ENCODE data around the gene ZNF543. TPM values are rescaled to one million over a fixed set of nuclear protein-coding genes. Genes with fewer than 3 reads are reported as not detected.

Gene ZNF543
- total and polyA plus RNA-seq, 2 of the 8 experiments (the other 6 are each of a cell fraction or from before 2014, with no cell fraction given): 1.8 to 9.0 TPM

DNA sequence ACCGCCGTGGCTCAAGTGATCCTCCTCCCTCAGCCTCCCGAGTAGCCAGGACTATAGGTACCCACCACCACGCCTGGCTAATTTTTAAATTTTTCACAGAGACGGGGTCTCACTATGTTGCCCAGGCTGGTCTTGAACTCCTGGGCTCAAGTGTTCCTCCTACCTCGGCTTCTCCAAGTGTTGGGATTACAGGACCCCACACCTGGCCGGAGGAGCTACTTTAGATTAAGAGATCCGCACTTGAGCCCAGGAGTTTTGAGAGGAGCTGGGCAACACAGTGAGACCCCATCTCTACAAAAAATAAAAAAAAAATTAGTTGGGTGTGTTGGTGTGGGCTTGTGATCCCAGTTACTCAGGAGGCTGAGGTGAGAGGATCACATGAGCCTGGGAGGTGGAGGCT is 49.0 kb upstream of the ZNF543 start:
- ChIA-PET CTCF (ENCODE audit: partially characterized antibody) (interaction anchor here (0.7 to 1.1 kb wide), 2 partner anchors 15 to 33 kb away, joined by 3 to 4 read pairs; no protein-coding TSS in a partner anchor), POLR2A (ENCODE audit: partially characterized antibody) (interaction anchor here (0.8 kb wide), 1 partner anchor 10 kb away, joined by 4 read pairs; no protein-coding TSS in a partner anchor)
- H3K4me2 ChIP-seq (ENCODE audit: insufficient read depth in 1 of 2, low read depth in 2 of 2, low read length in 2 of 2): no peak overlapping the region
- H2AFZ ChIP-seq (ENCODE audit: low read length): no peak overlapping the region
- no peak for DNase-seq (ENCODE audit: low read depth in 1 of 2, low spot score in 2 of 2)
- no peak overlapping the region for H3K27ac ChIP-seq (ENCODE audit: low read depth, low read length)
- no peak for FAIRE-seq
- H3K9me3 ChIP-seq (ENCODE audit: insufficient read depth in 2 of 2, low read depth in 1 of 2, low read length in 1 of 2): no peaks in the 10 kb centered on the region
- no peaks in the 10 kb centered on the region for H3K27me3 ChIP-seq (replicated peaks in 1 of 4; ENCODE audit: control insufficient read depth in 3 of 4, extremely low read depth in 1 of 4, insufficient read depth in 3 of 4, low read length in 3 of 4)
- H2BK15ac ChIP-seq (ENCODE audit: low read length): no peak overlapping the region
- no peak overlapping the region for H4K5ac ChIP-seq (ENCODE audit: insufficient read length, low read depth, low read length)
- H3K4ac ChIP-seq (replicated peaks; ENCODE audit: insufficient read length, low read depth, low read length): no peak overlapping the region
- H2BK20ac ChIP-seq (ENCODE audit: low read length): no peak overlapping the region
- H4K20me1 ChIP-seq (replicated peaks in 1 of 2; ENCODE audit: control insufficient read depth in 1 of 2, insufficient read depth in 2 of 2, low read length in 2 of 2): no peaks in the 10 kb centered on the region
- no peak overlapping the region for H4K8ac ChIP-seq (ENCODE audit: extremely low read depth, insufficient read depth, low read length)
- no peaks in the 10 kb centered on the region for H3K23me2 ChIP-seq (ENCODE audit: low read depth, low read length)
- no peak overlapping the region for H3K18ac ChIP-seq (ENCODE audit: extremely low read depth, low read length)
- H3K4me1 ChIP-seq (replicated peaks in 1 of 4; ENCODE audit: control insufficient read depth in 3 of 4, insufficient read depth in 4 of 4, low read length in 3 of 4): no peaks in the 10 kb centered on the region
- no peaks in the 10 kb centered on the region for H3K79me1 ChIP-seq (ENCODE audit: low read depth, low read length)
- H2BK12ac ChIP-seq (ENCODE audit: low read depth, low read length): no peak overlapping the region
- H3K79me2 ChIP-seq (ENCODE audit: control insufficient read depth in 1 of 2, insufficient read depth in 2 of 2, low read length in 2 of 2): no peaks in the 10 kb centered on the region
- H3K36me3 ChIP-seq (ENCODE audit: control insufficient read depth in 2 of 4, insufficient read depth in 4 of 4, low read length in 3 of 4): no peaks in the 10 kb centered on the region
- H3K14ac ChIP-seq (ENCODE audit: insufficient read length): no peak overlapping the region
- no peak overlapping the region for H3K4me3 ChIP-seq (ENCODE audit: extremely low read depth in 1 of 4, insufficient read depth in 2 of 4, low read depth in 3 of 4, low read length in 4 of 4)
- no peak overlapping the region for H4K91ac ChIP-seq (replicated peaks; ENCODE audit: insufficient read length, low read length)
- 93% methylated on average over 8 of the region's 8 CpGs; no CpG with 5 or more reads in 1 of the 2 experiments for WGBS, 2 experiments (ENCODE audit: extremely low coverage in 1 of 2, insufficient coverage in 1 of 2, insufficient read length in 1 of 2, insufficient replicate concordance in 2 of 2, low coverage in 1 of 2, low lambda C conversion rate in 2 of 2, missing lambda C conversion rate in 1 of 2)
- no peak overlapping the region for H2BK5ac ChIP-seq (ENCODE audit: low read depth, low read length)
- no peak overlapping the region for H2BK120ac ChIP-seq (replicated peaks; ENCODE audit: low read depth, low read length)
- no peak overlapping the region for H3K23ac ChIP-seq (ENCODE audit: insufficient read length)
- no peak overlapping the region for H3K9ac ChIP-seq (replicated peaks in 1 of 4; ENCODE audit: extremely low read depth in 1 of 4, low read depth in 3 of 4, low read length in 3 of 4)
- no peak overlapping the region for H2AK5ac ChIP-seq (ENCODE audit: low read depth, low read length)
- no peak overlapping the region for H3K56ac ChIP-seq (replicated peaks; ENCODE audit: insufficient read length, low read depth, low read length)
- TF ChIP-seq JUN (IDR thresholded peaks at IDR 0.05; ENCODE audit: low read depth, low read length) (no peak), NRF1 (IDR thresholded peaks at IDR 0.05; ENCODE audit: low read depth, low read length) (no peak), EP300 (IDR thresholded peaks at IDR 0.05; ENCODE audit: borderline replicate concordance in 1 of 2, low read depth in 2 of 2, low read length in 2 of 2) (no peak), TAF7 (optimal IDR thresholded peaks at IDR 0.05; ENCODE audit: borderline replicate concordance, low read depth, low read length) (no peak), EZH2 (IDR thresholded peaks at IDR 0.05; ENCODE audit: low read depth, low read length, severe bottlenecking) (no peak)
- TF ChIP-seq, protein P1, sequence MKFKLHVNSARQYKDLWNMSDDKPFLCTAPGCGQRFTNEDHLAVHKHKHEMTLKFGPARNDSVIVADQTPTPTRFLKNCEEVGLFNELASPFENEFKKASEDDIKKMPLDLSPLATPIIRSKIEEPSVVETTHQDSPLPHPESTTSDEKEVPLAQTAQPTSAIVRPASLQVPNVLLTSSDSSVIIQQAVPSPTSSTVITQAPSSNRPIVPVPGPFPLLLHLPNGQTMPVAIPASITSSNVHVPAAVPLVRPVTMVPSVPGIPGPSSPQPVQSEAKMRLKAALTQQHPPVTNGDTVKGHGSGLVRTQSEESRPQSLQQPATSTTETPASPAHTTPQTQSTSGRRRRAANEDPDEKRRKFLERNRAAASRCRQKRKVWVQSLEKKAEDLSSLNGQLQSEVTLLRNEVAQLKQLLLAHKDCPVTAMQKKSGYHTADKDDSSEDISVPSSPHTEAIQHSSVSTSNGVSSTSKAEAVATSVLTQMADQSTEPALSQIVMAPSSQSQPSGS (IDR thresholded peaks at IDR 0.05; ENCODE audit: low read length): no peak
- TF ChIP-seq, protein P2, sequence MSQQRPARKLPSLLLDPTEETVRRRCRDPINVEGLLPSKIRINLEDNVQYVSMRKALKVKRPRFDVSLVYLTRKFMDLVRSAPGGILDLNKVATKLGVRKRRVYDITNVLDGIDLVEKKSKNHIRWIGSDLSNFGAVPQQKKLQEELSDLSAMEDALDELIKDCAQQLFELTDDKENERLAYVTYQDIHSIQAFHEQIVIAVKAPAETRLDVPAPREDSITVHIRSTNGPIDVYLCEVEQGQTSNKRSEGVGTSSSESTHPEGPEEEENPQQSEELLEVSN (IDR thresholded peaks at IDR 0.05): no peak
- TF ChIP-seq, protein P3, sequence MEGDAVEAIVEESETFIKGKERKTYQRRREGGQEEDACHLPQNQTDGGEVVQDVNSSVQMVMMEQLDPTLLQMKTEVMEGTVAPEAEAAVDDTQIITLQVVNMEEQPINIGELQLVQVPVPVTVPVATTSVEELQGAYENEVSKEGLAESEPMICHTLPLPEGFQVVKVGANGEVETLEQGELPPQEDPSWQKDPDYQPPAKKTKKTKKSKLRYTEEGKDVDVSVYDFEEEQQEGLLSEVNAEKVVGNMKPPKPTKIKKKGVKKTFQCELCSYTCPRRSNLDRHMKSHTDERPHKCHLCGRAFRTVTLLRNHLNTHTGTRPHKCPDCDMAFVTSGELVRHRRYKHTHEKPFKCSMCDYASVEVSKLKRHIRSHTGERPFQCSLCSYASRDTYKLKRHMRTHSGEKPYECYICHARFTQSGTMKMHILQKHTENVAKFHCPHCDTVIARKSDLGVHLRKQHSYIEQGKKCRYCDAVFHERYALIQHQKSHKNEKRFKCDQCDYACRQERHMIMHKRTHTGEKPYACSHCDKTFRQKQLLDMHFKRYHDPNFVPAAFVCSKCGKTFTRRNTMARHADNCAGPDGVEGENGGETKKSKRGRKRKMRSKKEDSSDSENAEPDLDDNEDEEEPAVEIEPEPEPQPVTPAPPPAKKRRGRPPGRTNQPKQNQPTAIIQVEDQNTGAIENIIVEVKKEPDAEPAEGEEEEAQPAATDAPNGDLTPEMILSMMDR (IDR thresholded peaks at IDR 0.05; ENCODE audit: control extremely low read depth in 1 of 3, insufficient read depth in 1 of 3, low read depth in 1 of 3, low read length in 3 of 3): no peak

All from H1 (cell line).